IPS DF 4.7 (cell line): ENCODE data around the gene MTERF2.

Experiments used
- DNase-seq: peaks from one replicate; pipeline ENCODE4 v3.0.0-alpha.2; 2013; ENCODE audit warnings: low spot score; ENCODE audit errors: extremely low read depth

MTERF2 gene

GRCh38 chr12:106954462-106955376, 32.2 kb downstream of the MTERF2 start:
- no peak for DNase-seq

DNA sequence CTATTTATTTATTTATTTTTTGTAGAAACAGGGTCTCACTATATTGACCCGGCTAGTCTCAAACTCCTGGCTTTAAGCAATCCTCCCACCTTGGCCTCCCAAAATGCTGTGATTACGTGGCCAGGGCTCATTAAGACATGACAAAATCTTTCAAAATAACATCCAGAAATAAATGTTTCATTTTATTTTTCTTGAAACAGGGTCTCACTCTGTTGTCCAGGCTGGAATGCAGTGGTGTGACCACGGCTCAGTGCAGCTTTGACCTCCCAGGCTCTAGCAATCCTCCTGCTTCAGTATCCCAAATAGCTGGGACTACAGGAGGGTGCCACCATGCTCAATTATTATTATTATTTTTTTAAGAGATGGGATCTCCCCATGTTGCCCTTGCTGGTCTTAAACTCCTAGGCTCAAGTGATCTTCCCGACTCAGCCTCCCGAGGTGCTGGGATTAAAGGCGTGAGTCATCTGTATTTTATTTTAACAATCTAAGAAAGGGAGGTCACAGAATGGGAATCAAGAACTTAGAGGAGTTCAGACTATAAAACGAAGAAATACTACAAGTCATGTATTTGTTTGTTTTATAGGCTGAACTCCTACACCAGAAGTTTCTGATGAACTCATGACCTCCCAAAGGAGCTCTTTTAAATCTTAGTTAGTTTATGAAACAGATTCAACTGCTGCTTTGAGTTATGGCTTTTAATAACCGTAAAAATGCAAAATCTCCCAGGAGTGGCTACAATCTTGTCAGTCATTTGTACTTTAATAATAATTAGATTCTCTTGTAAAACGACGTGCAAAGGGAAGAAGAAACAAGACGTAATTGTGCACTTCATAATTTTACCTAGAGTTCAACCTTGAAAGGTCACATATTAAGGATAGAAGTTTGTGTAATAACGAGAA, 33.3 kb downstream of the MTERF2 start:
- DNase-seq: no peak

GRCh38 chr12:106950591-106950990, 36.4 kb downstream of the MTERF2 start:
- no peak for DNase-seq

DNA sequence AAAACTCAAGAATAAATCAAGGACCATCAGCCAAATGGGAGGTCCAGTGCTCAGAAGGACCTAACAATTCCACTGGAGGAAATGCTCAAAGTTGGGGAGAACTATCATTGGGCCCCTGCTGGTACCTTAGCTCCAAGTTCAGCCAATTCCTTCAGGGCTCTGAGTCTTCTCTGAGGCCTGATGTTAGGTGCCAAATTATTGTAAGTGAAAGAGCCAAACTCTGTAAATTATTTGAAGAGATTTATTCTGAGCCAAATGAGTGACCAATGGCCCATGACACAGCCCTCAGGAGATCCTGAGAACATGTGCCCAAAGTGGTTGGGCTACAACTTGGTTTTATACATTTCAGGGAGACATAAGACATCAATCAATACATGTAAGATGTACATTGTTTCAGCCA, 39.5 kb downstream of the MTERF2 start:
- no peak for DNase-seq

GRCh38 chr12:106945261-106945851, 41.6 kb downstream of the MTERF2 start:
- no peak for DNase-seq

- no peak for DNase-seq
These were observed 44.2 kb downstream of the MTERF2 start for GRCh38 chr12:106942775-106943174.

GRCh38 chr12:106941481-106942156, 45.3 kb downstream of the MTERF2 start:
- no peak for DNase-seq

DNA sequence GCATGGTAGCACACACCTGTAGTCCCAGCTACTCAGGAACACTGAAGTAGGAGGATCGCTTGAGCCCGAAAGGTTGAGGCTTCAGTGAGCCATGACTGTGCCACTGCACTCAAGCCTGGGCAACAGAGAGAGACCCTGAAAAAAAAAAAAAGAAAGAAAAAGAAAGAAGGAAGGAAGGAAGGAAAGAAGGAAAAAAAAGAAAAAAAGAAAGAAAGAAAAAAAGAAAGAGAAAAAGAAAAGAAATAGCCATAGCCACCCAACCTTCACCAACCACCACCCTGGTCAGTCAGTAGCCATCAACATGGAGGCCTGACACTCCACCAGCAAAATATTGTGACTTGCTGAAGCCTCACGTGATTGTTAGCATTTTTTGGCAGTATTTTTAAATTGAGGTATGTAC, 52.7 kb downstream of the MTERF2 start:
- no peak for DNase-seq
